Naive thymus-derived CD8-positive, alpha-beta T cell (primary cell): ENCODE results near the gene IL12B. TPM values are rescaled to one million over a fixed set of nuclear protein-coding genes. Genes with fewer than 3 reads are reported as not detected.
"Not testable (repeated sequence)": the region's sequence is repeated elsewhere in the genome, so short reads cannot be mapped to it uniquely, and the experiment has no call there.

Source experiments
- ATAC-seq, 2 donors: fragments of 150-1000 bp; cut with Tn5 transposase in 1 of 2; sonication (Bioruptor Pico), chemical (Tn5 transposase) in 1 of 2; 1 replicate in 1 of 2; 2 replicates in 1 of 2; pipeline ENCODE4 v1.10.0; 2021; ENCODE audit warnings: mild to moderate bottlenecking in 2 of 2, moderate library complexity in 2 of 2
- POLR2A ChIA-PET: fragments of 350-600 bp; sonication (Branson Sonifier 250); formaldehyde crosslinking; loops from one replicate; lab custom pipeline; 2021; ENCODE audit warnings: antibody characterized with exemption; lab: Charles Lee
- DNase-seq, 10 donors: peaks; one replicate each; pipeline versions ENCODE4 v3.0.0 to v3.0.0-alpha.2; 2020 to 2022
- H3K27ac Mint-ChIP-seq, 10 donors: one replicate each; pipeline ENCODE4 v1.8.0; 2020 to 2022; ENCODE audit warnings: mild to moderate bottlenecking in 10 of 10, mixed read lengths in 10 of 10, moderate library complexity in 4 of 10, inconsistent platforms in 1 of 10
- H3K27me3 Mint-ChIP-seq, 5 donors: one replicate each; pipeline ENCODE4 v1.8.0; 2021 to 2022; ENCODE audit warnings: mixed read lengths in 5 of 5
- H3K36me3 Mint-ChIP-seq, 3 donors: one replicate each; pipeline ENCODE4 v1.8.0; 2020 to 2022; ENCODE audit warnings: mixed read lengths in 3 of 3, mild to moderate bottlenecking in 2 of 3, inconsistent platforms in 1 of 3
- H3K4me1 Mint-ChIP-seq, 4 donors: one replicate each; pipeline ENCODE4 v1.8.0; 2021 to 2022; ENCODE audit warnings: mixed read lengths in 4 of 4
- H3K4me3 Mint-ChIP-seq, 10 donors: one replicate each; pipeline ENCODE4 v1.8.0; 2020 to 2022; ENCODE audit warnings: mild to moderate bottlenecking in 10 of 10, mixed read lengths in 10 of 10, moderate library complexity in 6 of 10, inconsistent platforms in 1 of 10
- H3K9me3 Mint-ChIP-seq, 9 donors: one replicate each; pipeline ENCODE4 v1.8.0; 2020 to 2022; ENCODE audit warnings: mixed read lengths in 9 of 9, mild to moderate bottlenecking in 3 of 9, inconsistent platforms in 1 of 9, moderate library complexity in 1 of 9
- polyA plus RNA-seq, 3 donors: library from polyadenylated mRNA; unstranded; fragments of 300-500 nt; fragmentation: Illumina TruSeq; gene quantifications; one replicate each; pipeline ENCODE4 v1.2.3, GENCODE V29; 2021
- total RNA-seq, 8 experiments: library from RNA in 2 of 8; stranded (reverse) in 2 of 8; gene quantifications; one replicate each; pipeline ENCODE4 v1.2.3 and lab custom pipeline; 2021 to 2026

The IL12B gene
- total and polyA plus RNA-seq, 5 experiments from 2014 or later = not detected

- peaks cover 6 to 30% (median 11%) of the 10 kb centered on the region in 5 donors for H3K27me3 Mint-ChIP-seq
- H3K27ac Mint-ChIP-seq = peak overlapping the region in 1 of 10 donors; percentile 45
- DNase-seq = no peak
- H3K9me3 Mint-ChIP-seq = no peaks in the 10 kb centered on the region
- H3K36me3 Mint-ChIP-seq = no peaks in the 10 kb centered on the region
- POLR2A ChIA-PET = interaction anchor here (0.5 to 0.9 kb wide), 2 partner anchors 89 to 102 kb away, joined by 3 to 4 read pairs; no protein-coding TSS in a partner anchor
- H3K4me3 Mint-ChIP-seq = peak overlapping the region in 7 of 10 donors; percentile 1 to 69 (median 62)
- peak in 1 of 2 donors; percentile 14 for ATAC-seq
- peaks cover 2 to 11% (median 9%) of the 10 kb centered on the region in 4 donors for H3K4me1 Mint-ChIP-seq
Measured at GRCh38 chr5:159309689-159310433, 20.4 kb downstream of the IL12B start.

- H3K36me3 Mint-ChIP-seq = peaks cover 2 to 34% (median 11%) of the 10 kb centered on the region in 3 donors
- no peak overlapping the region for H3K27ac Mint-ChIP-seq
- H3K9me3 Mint-ChIP-seq = peaks cover 10 to 29% (median 22%) of the 10 kb centered on the region in 9 donors
- ATAC-seq (no peak), DNase-seq (no peak)
- peaks cover 5 to 13% (median 8%) of the 10 kb centered on the region in 5 donors for H3K27me3 Mint-ChIP-seq
- H3K4me1 Mint-ChIP-seq = peaks cover 0 to 4% (median 0%) of the 10 kb centered on the region in 4 donors
- POLR2A ChIA-PET = no interaction called here
- no peak overlapping the region for H3K4me3 Mint-ChIP-seq
Measured at GRCh38 chr5:159304961-159305595, 25.2 kb downstream of the IL12B start.

- Mint-ChIP-seq H3K9me3 (peaks cover 12 to 47% (median 36%) of the 10 kb centered on the region in 9 donors), H3K27me3 (peaks cover 0 to 11% (median 5%) of the 10 kb centered on the region in 5 donors), H3K27ac (peak overlapping the region in 1 of 10 donors; percentile 44), H3K4me3 (no peak overlapping the region), H3K4me1 (peaks cover 0 to 2% (median 0%) of the 10 kb centered on the region in 4 donors), H3K36me3 (peaks cover 2 to 50% (median 15%) of the 10 kb centered on the region in 3 donors)
- POLR2A ChIA-PET = no interaction called here
- ATAC-seq = no peak
- DNase-seq = no peak
Measured at GRCh38 chr5:159303286-159303685, 27.0 kb downstream of the IL12B start.

GRCh38 chr5:159301929-159302860 lies 28.1 kb downstream of the IL12B start:
- H3K4me3 Mint-ChIP-seq, DNase-seq, ATAC-seq, POLR2A ChIA-PET, H3K4me1 Mint-ChIP-seq: not testable (repeated sequence)
- peaks cover 0 to 11% (median 4%) of the 10 kb centered on the region in 5 donors for H3K27me3 Mint-ChIP-seq
- peaks cover 2 to 60% (median 21%) of the 10 kb centered on the region in 3 donors for H3K36me3 Mint-ChIP-seq
- H3K27ac Mint-ChIP-seq = peak overlapping the region in 1 of 10 donors; percentile 13
- peaks cover 13 to 58% (median 45%) of the 10 kb centered on the region in 9 donors for H3K9me3 Mint-ChIP-seq

- H3K27me3 Mint-ChIP-seq = peaks cover 0 to 11% (median 4%) of the 10 kb centered on the region in 5 donors
- no peak for ATAC-seq
- POLR2A ChIA-PET = no interaction called here
- no peak overlapping the region for H3K27ac Mint-ChIP-seq
- peaks cover 0 to 2% (median 0%) of the 10 kb centered on the region in 4 donors for H3K4me1 Mint-ChIP-seq
- H3K36me3 Mint-ChIP-seq = peaks cover 2 to 65% (median 21%) of the 10 kb centered on the region in 3 donors
- H3K9me3 Mint-ChIP-seq = peaks cover 13 to 64% (median 48%) of the 10 kb centered on the region in 9 donors
- no peak overlapping the region for H3K4me3 Mint-ChIP-seq
- no peak for DNase-seq
Measured at GRCh38 chr5:159301466-159301865, 28.8 kb downstream of the IL12B start.

GRCh38 chr5:159297300-159297699 lies 33.0 kb downstream of the IL12B start:
- Mint-ChIP-seq H3K36me3 (peaks cover 2 to 52% (median 23%) of the 10 kb centered on the region in 3 donors), H3K9me3 (peaks cover 1 to 56% (median 34%) of the 10 kb centered on the region in 9 donors)
- H3K27me3 Mint-ChIP-seq, ATAC-seq, H3K27ac Mint-ChIP-seq, DNase-seq, H3K4me1 Mint-ChIP-seq, POLR2A ChIA-PET, H3K4me3 Mint-ChIP-seq: not testable (repeated sequence)

GRCh38 chr5:159294921-159295320 lies 35.4 kb downstream of the IL12B start:
- Mint-ChIP-seq H3K27ac (no peak overlapping the region), H3K36me3 (peaks cover 0 to 32% (median 15%) of the 10 kb centered on the region in 3 donors), H3K27me3 (peaks cover 0 to 6% (median 0%) of the 10 kb centered on the region in 5 donors), H3K4me1 (peaks cover 0 to 3% (median 0%) of the 10 kb centered on the region in 4 donors), H3K4me3 (no peak overlapping the region), H3K9me3 (peaks cover 0 to 36% (median 22%) of the 10 kb centered on the region in 9 donors)
- POLR2A ChIA-PET = interaction anchor here (0.6 kb wide), 1 partner anchor 1522 kb away, joined by 3 read pairs; no protein-coding TSS in a partner anchor
- ATAC-seq = no peak
- DNase-seq = no peak

- Mint-ChIP-seq H3K4me1 (peaks cover 0 to 3% (median 0%) of the 10 kb centered on the region in 4 donors), H3K4me3 (no peak overlapping the region), H3K27me3 (no peaks in the 10 kb centered on the region), H3K36me3 (peaks cover 0 to 4% (median 2%) of the 10 kb centered on the region in 3 donors), H3K9me3 (no peaks in the 10 kb centered on the region), H3K27ac (no peak overlapping the region)
- POLR2A ChIA-PET = no interaction called here
- no peak for ATAC-seq
- no peak for DNase-seq
Measured at GRCh38 chr5:159290741-159291140, 39.5 kb downstream of the IL12B start.

GRCh38 chr5:159286420-159287035 lies 43.8 kb downstream of the IL12B start:
- ATAC-seq (peak in 1 of 2 donors; percentile 45), DNase-seq (peak in 5 of 10 donors; percentile 9 to 41 (median 27))
- Mint-ChIP-seq H3K27me3 (no peaks in the 10 kb centered on the region), H3K9me3 (no peaks in the 10 kb centered on the region), H3K4me1 (peaks cover 0 to under 1% (median 0%) of the 10 kb centered on the region in 4 donors), H3K4me3 (no peak overlapping the region), H3K27ac (no peak overlapping the region), H3K36me3 (peaks cover 0 to 35% (median 2%) of the 10 kb centered on the region in 3 donors)
- POLR2A ChIA-PET = no interaction called here

GRCh38 chr5:159274676-159275075 lies 55.6 kb downstream of the IL12B start:
- Mint-ChIP-seq H3K4me1 (peaks cover 1 to 26% (median 14%) of the 10 kb centered on the region in 4 donors), H3K27me3 (no peaks in the 10 kb centered on the region)

GRCh38 chr5:159273923-159274322 lies 56.4 kb downstream of the IL12B start:
- DNase-seq (no peak), ATAC-seq (no peak)
- H3K27ac Mint-ChIP-seq = peak overlapping the region in 2 of 10 donors; percentile 13 to 18
- H3K4me1 Mint-ChIP-seq = peaks cover 2 to 32% (median 12%) of the 10 kb centered on the region in 4 donors
- H3K27me3 Mint-ChIP-seq = no peaks in the 10 kb centered on the region
- no peaks in the 10 kb centered on the region for H3K9me3 Mint-ChIP-seq
- POLR2A ChIA-PET = no interaction called here
- H3K36me3 Mint-ChIP-seq = peaks cover 0 to 77% (median 14%) of the 10 kb centered on the region in 3 donors
- no peak overlapping the region for H3K4me3 Mint-ChIP-seq

More at GRCh38 chr5:159274676-159275075, 55.6 kb downstream of the IL12B start:
- Mint-ChIP-seq H3K36me3 (peaks cover 0 to 78% (median 19%) of the 10 kb centered on the region in 3 donors), H3K27ac (peak overlapping the region in 1 of 10 donors; percentile 57), H3K4me3 (no peak overlapping the region), H3K9me3 (no peaks in the 10 kb centered on the region)
- ATAC-seq (no peak), DNase-seq (no peak)
- POLR2A ChIA-PET = interaction anchor here (1.0 kb wide), 1 partner anchor 13 kb away, joined by 3 read pairs; no protein-coding TSS in a partner anchor
